Measurements from ENCODE around the gene TTLL12. TPM values are rescaled to one million over a fixed set of nuclear protein-coding genes. Genes with fewer than 3 reads are reported as not detected.
A peak's percentile ranks its signal among the peaks of the same experiment; 100 is the strongest.

Gene TTLL12
- total and polyA plus RNA-seq, 2 experiments from 2014 or later, result 46.7 to 147 TPM

DNA sequence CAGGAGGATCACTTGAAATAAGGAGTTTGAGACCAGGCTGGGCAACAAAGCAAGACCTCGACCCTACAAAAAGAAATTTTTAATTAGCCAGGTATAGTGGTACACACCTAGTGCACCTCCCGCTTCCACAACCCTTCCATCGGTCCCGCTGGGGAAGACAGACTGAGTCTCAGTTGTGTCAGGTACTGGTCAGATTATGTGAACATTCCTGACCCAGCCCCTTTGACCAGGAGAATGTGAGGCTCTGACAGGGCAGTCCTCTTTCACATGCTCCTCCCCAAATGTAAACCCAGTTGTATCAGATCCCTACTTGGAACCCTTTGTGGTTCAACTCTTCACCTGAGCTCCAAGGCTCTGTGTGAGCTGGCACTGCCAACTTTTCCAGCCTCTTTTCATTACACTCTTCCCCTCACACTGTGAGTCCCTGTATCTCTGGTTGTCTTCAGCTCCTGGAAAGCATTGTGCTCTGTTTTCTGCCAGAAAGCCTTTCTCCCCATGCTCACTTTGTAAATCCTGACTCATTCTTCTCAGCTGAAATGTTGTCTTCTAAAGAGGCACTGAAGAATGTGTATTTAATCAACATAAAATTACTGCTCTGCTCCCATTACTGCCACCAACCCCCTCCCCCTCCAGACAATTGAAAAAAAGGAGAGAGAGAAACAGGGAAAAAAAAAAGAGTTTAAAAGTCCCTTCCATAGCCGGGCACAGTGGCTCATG, 2.1 kb upstream of the TTLL12 start (continued):
- TF ChIP-seq, protein P1, sequence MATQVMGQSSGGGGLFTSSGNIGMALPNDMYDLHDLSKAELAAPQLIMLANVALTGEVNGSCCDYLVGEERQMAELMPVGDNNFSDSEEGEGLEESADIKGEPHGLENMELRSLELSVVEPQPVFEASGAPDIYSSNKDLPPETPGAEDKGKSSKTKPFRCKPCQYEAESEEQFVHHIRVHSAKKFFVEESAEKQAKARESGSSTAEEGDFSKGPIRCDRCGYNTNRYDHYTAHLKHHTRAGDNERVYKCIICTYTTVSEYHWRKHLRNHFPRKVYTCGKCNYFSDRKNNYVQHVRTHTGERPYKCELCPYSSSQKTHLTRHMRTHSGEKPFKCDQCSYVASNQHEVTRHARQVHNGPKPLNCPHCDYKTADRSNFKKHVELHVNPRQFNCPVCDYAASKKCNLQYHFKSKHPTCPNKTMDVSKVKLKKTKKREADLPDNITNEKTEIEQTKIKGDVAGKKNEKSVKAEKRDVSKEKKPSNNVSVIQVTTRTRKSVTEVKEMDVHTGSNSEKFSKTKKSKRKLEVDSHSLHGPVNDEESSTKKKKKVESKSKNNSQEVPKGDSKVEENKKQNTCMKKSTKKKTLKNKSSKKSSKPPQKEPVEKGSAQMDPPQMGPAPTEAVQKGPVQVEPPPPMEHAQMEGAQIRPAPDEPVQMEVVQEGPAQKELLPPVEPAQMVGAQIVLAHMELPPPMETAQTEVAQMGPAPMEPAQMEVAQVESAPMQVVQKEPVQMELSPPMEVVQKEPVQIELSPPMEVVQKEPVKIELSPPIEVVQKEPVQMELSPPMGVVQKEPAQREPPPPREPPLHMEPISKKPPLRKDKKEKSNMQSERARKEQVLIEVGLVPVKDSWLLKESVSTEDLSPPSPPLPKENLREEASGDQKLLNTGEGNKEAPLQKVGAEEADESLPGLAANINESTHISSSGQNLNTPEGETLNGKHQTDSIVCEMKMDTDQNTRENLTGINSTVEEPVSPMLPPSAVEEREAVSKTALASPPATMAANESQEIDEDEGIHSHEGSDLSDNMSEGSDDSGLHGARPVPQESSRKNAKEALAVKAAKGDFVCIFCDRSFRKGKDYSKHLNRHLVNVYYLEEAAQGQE (IDR thresholded peaks at IDR 0.05; ENCODE audit: unreplicated experiment), result no peak

DNA sequence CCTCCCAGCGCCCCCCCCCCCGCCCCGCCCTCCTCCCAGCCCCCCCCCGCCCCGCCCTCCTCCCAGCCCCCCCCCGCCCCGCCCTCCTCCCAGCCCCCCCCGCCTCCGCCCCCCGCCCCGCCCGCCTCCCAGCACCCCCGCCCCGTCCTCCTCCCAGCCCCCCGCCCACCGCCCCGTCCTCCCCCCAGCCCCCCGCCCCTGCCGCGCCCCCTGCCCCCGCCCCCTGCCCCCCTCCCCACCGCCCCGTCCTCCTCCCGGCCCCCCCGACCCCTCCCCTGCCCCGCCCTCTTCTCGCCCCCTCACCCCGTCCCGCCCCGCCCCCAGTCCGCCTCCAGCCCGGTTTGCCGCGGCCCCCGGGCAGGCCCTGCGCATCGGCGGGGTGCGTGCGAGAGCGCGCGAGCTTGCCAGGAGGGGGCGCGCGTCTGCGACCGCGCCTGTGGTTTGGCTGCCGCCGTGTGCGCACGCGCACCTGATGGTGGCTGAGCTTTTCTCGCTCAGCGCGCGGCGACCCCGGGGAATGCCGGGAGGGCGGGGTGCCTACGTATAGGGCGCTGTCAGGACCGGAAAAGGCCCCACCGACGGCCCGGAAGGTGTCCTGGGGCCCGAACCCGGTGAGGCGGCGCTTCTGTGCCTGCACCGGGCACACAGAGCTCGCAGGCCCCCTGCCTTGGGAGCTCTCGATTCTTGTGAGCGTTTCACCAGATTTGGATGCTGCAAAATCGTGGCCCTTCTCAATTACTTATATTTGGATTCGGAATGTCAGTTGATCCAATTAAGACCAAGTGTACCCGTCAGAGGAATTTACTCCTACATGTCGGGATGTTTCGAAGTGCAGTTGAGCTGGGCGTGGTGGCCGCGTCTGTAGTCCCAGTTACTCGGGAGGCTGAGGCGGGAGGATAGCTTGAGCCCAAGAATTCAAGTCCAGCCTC, 501 bp upstream of the TTLL12 start:
- H3K36me3 Mint-ChIP-seq (ENCODE audit: low read depth), result peaks cover 8% of the 10 kb centered on the region
- H3K4me3 Mint-ChIP-seq, result peak overlapping the region; percentile 75
- ATAC-seq, result peak; percentile 84
- H3K27me3 ChIP-seq (ENCODE audit: insufficient read depth), result no peaks in the 10 kb centered on the region
- H3K9me2 ChIP-seq (ENCODE audit: insufficient read depth), result no peaks in the 10 kb centered on the region
- H3K79me2 ChIP-seq (replicated peaks; ENCODE audit: insufficient read depth), result peaks cover 33% of the 10 kb centered on the region
- peaks cover 4% of the 10 kb centered on the region; the same call in 1 of the 2 replicates for H3K4me1 ChIP-seq (ENCODE audit: insufficient read depth)
- peaks cover 7% of the 10 kb centered on the region for H3K27me3 Mint-ChIP-seq (ENCODE audit: insufficient read depth, low read depth, poor library complexity)
- H3K36me3 ChIP-seq (ENCODE audit: insufficient read depth), result no peaks in the 10 kb centered on the region
- peak; percentile 93 for DNase-seq (ENCODE audit: low spot score)
- peak overlapping the region; percentile 75; the same call in 1 of the 2 replicates for H2AFZ ChIP-seq
- H3F3A ChIP-seq (replicated peaks; ENCODE audit: low read depth), result peaks cover 6% of the 10 kb centered on the region
- H3K27ac Mint-ChIP-seq, result peak overlapping the region; percentile 89
- H3K4me3 ChIP-seq, result peak overlapping the region; percentile 64
- H3K4me2 ChIP-seq, result peak overlapping the region; percentile 80
- H4K20me1 ChIP-seq (replicated peaks; ENCODE audit: insufficient read depth), result peaks cover 9% of the 10 kb centered on the region; the same call in 1 of the 2 replicates
- no peaks in the 10 kb centered on the region for H3K9me3 Mint-ChIP-seq
- H3K4me1 Mint-ChIP-seq, result peaks cover 23% of the 10 kb centered on the region
- H3K27ac ChIP-seq (ENCODE audit: low read depth), result peak overlapping the region; percentile 92
- TF ChIP-seq POLR2AphosphoS5 (IDR thresholded peaks at IDR 0.05; ENCODE audit: low read depth), result peak; percentile 79
- no peak for TF ChIP-seq EZH2 (IDR thresholded peaks at IDR 0.05; ENCODE audit: low read depth, unreplicated experiment)
- TF ChIP-seq, protein P2, sequence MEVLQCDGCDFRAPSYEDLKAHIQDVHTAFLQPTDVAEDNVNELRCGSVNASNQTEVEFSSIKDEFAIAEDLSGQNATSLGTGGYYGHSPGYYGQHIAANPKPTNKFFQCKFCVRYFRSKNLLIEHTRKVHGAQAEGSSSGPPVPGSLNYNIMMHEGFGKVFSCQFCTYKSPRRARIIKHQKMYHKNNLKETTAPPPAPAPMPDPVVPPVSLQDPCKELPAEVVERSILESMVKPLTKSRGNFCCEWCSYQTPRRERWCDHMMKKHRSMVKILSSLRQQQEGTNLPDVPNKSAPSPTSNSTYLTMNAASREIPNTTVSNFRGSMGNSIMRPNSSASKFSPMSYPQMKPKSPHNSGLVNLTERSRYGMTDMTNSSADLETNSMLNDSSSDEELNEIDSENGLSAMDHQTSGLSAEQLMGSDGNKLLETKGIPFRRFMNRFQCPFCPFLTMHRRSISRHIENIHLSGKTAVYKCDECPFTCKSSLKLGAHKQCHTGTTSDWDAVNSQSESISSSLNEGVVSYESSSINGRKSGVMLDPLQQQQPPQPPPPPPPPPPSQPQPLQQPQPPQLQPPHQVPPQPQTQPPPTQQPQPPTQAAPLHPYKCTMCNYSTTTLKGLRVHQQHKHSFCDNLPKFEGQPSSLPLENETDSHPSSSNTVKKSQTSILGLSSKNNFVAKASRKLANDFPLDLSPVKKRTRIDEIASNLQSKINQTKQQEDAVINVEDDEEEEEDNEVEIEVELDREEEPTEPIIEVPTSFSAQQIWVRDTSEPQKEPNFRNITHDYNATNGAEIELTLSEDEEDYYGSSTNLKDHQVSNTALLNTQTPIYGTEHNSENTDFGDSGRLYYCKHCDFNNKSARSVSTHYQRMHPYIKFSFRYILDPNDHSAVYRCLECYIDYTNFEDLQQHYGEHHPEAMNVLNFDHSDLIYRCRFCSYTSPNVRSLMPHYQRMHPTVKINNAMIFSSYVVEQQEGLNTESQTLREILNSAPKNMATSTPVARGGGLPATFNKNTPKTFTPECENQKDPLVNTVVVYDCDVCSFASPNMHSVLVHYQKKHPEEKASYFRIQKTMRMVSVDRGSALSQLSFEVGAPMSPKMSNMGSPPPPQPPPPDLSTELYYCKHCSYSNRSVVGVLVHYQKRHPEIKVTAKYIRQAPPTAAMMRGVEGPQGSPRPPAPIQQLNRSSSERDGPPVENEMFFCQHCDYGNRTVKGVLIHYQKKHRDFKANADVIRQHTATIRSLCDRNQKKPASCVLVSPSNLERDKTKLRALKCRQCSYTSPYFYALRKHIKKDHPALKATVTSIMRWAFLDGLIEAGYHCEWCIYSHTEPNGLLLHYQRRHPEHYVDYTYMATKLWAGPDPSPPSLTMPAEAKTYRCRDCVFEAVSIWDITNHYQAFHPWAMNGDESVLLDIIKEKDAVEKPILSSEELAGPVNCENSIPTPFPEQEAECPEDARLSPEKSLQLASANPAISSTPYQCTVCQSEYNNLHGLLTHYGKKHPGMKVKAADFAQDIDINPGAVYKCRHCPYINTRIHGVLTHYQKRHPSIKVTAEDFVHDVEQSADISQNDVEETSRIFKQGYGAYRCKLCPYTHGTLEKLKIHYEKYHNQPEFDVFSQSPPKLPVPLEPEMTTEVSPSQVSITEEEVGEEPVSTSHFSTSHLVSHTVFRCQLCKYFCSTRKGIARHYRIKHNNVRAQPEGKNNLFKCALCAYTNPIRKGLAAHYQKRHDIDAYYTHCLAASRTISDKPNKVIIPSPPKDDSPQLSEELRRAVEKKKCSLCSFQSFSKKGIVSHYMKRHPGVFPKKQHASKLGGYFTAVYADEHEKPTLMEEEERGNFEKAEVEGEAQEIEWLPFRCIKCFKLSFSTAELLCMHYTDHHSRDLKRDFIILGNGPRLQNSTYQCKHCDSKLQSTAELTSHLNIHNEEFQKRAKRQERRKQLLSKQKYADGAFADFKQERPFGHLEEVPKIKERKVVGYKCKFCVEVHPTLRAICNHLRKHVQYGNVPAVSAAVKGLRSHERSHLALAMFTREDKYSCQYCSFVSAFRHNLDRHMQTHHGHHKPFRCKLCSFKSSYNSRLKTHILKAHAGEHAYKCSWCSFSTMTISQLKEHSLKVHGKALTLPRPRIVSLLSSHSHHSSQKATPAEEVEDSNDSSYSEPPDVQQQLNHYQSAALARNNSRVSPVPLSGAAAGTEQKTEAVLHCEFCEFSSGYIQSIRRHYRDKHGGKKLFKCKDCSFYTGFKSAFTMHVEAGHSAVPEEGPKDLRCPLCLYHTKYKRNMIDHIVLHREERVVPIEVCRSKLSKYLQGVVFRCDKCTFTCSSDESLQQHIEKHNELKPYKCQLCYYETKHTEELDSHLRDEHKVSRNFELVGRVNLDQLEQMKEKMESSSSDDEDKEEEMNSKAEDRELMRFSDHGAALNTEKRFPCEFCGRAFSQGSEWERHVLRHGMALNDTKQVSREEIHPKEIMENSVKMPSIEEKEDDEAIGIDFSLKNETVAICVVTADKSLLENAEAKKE (CRISPR knock-in tag; IDR thresholded peaks at IDR 0.05), result no peak
- no peak for TF ChIP-seq NANOG (IDR thresholded peaks at IDR 0.05; ENCODE audit: borderline replicate concordance)
- TF ChIP-seq STAT1 (IDR thresholded peaks at IDR 0.05; ENCODE audit: unreplicated experiment), result no peak
- TF ChIP-seq, protein P1 (IDR thresholded peaks at IDR 0.05; ENCODE audit: unreplicated experiment), result no peak
- no peak for TF ChIP-seq JUNB (IDR thresholded peaks at IDR 0.05; ENCODE audit: unreplicated experiment)
- TF ChIP-seq ZNF114 (CRISPR knock-in tag; IDR thresholded peaks at IDR 0.05), result no peak

All from GM23338 (cell line).